ENCODE results near the gene LRFN4.

DNA sequence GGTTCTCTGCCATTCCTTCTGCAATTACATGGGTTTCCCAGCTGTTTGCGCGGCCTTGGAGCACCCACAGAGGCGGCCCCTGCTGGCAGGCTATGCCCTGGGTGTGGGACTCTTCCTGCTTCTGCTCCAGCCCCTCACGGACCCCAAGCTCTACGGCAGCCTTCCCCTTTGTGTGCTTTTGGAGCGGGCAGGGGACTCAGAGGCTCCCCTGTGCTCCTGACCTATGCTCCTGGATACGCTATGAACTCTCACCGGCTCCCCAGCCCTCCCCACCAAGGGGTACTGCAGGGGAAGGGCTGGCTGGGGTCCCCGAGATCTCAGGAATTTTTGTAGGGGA lies 11.0 kb upstream of the LRFN4 start:
- TF ChIP-seq POLR2A (IDR thresholded peaks at IDR 0.05) = no peak
- TF ChIP-seq, protein P1, sequence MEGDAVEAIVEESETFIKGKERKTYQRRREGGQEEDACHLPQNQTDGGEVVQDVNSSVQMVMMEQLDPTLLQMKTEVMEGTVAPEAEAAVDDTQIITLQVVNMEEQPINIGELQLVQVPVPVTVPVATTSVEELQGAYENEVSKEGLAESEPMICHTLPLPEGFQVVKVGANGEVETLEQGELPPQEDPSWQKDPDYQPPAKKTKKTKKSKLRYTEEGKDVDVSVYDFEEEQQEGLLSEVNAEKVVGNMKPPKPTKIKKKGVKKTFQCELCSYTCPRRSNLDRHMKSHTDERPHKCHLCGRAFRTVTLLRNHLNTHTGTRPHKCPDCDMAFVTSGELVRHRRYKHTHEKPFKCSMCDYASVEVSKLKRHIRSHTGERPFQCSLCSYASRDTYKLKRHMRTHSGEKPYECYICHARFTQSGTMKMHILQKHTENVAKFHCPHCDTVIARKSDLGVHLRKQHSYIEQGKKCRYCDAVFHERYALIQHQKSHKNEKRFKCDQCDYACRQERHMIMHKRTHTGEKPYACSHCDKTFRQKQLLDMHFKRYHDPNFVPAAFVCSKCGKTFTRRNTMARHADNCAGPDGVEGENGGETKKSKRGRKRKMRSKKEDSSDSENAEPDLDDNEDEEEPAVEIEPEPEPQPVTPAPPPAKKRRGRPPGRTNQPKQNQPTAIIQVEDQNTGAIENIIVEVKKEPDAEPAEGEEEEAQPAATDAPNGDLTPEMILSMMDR (IDR thresholded peaks at IDR 0.05) = no peak
